HEK293 (cell line): ENCODE measurements around the gene WAS.

Experiments used
- CTCF ChIA-PET: fragments of 350-600 bp; formaldehyde crosslinking; extraction: SDS; loops from one replicate; lab custom pipeline; 2021; ENCODE audit warnings: antibody characterized with exemption; lab: Yijun Ruan, JAX
- POLR2A ChIA-PET: fragments of 300-600 bp; formaldehyde crosslinking; extraction: SDS; loops from one replicate; lab custom pipeline; 2020; ENCODE audit warnings: antibody characterized with exemption, inconsistent platforms; lab: Yijun Ruan, JAX
- H3K27ac ChIP-seq: fragments of 200-500 bp; sonication (Bioruptor generic); 2 replicates; pipeline ENCODE4 v1.5.1; 2014; ENCODE audit warnings: low read depth, low read length, control low read depth, inconsistent platforms; ENCODE audit errors: extremely low read depth
- H3K36me3 ChIP-seq, 2 experiments: fragments of 200-500 bp in 1 of 2; sonication (Bioruptor generic) in 1 of 2; 1 replicate in 1 of 2; 2 replicates in 1 of 2; pipeline ENCODE4 v1.5.1; 2014 to 2017; ENCODE audit warnings: inconsistent platforms in 2 of 2, low read length in 2 of 2; ENCODE audit not compliant: control insufficient read depth in 2 of 2, insufficient read depth in 1 of 2
- H3K4me1 ChIP-seq: fragments of 200-500 bp; sonication (Bioruptor generic); 2 replicates; pipeline ENCODE4 v1.5.1; 2014; ENCODE audit warnings: mild to moderate bottlenecking, low read length, inconsistent platforms; ENCODE audit not compliant: control insufficient read depth, insufficient read depth
- H3K4me3 ChIP-seq: 2 replicates; pipeline ENCODE4 v1.5.1; 2011; ENCODE audit warnings: low read depth, mild to moderate bottlenecking, control low read depth, low read length, moderate library complexity
- H3K9me3 ChIP-seq: fragments of 200-500 bp; sonication (Bioruptor generic); 2 replicates; pipeline ENCODE4 v1.5.1; 2014; ENCODE audit warnings: low read depth, low read length, inconsistent platforms; ENCODE audit not compliant: control insufficient read depth, insufficient read depth
- HIC1 ChIP-seq: fragments of 450-650 bp; formaldehyde crosslinking; IDR thresholded peaks from 2 replicates; pipeline ENCODE4 v1.5.1; 2016; ENCODE audit warnings: missing biosample characterization, missing genetic modification characterization
- ZBTB17 ChIP-seq: fragments of 450-650 bp; formaldehyde crosslinking; IDR thresholded peaks from 2 replicates; pipeline ENCODE4 v1.5.1; 2016; ENCODE audit warnings: missing biosample characterization, missing genetic modification characterization
- ZBTB7A ChIP-seq: fragments of 450-650 bp; formaldehyde crosslinking; IDR thresholded peaks from 2 replicates; pipeline ENCODE4 v1.5.1; 2016; ENCODE audit warnings: low read depth, missing biosample characterization, missing genetic modification characterization
- ZFP37 ChIP-seq: fragments of 450-650 bp; formaldehyde crosslinking; IDR thresholded peaks from 2 replicates; pipeline ENCODE4 v1.5.1; 2016; ENCODE audit warnings: missing biosample characterization, missing genetic modification characterization
- ZNF280C ChIP-seq: fragments of 450-650 bp; formaldehyde crosslinking; IDR thresholded peaks from 2 replicates; pipeline ENCODE4 v1.5.1; 2016; ENCODE audit warnings: missing biosample characterization, missing genetic modification characterization
- ZNF37A ChIP-seq: fragments of 450-650 bp; IDR thresholded peaks from 2 replicates; pipeline ENCODE4 v1.5.1; 2018; ENCODE audit warnings: missing biosample characterization, missing genetic modification characterization
- ZNF488 ChIP-seq: fragments of 450-650 bp; formaldehyde crosslinking; IDR thresholded peaks from 2 replicates; pipeline ENCODE4 v1.5.1; 2016; ENCODE audit warnings: missing biosample characterization, missing genetic modification characterization
- ZNF600 ChIP-seq: fragments of 450-650 bp; formaldehyde crosslinking; IDR thresholded peaks from 2 replicates; pipeline ENCODE4 v1.5.1; 2016; ENCODE audit warnings: missing biosample characterization, missing genetic modification characterization
- ZNF664 ChIP-seq: fragments of 450-650 bp; formaldehyde crosslinking; IDR thresholded peaks from 2 replicates; pipeline ENCODE4 v1.5.1; 2016; ENCODE audit warnings: missing biosample characterization, missing genetic modification characterization
- ZSCAN4 ChIP-seq: fragments of 450-650 bp; formaldehyde crosslinking; IDR thresholded peaks from 2 replicates; pipeline ENCODE4 v1.5.1; 2017; ENCODE audit warnings: missing biosample characterization, missing genetic modification characterization
- ZXDB ChIP-seq: fragments of 450-650 bp; formaldehyde crosslinking; IDR thresholded peaks from 2 replicates; pipeline ENCODE4 v1.5.1; 2016; ENCODE audit warnings: missing biosample characterization, missing genetic modification characterization
- TF ChIP-seq, protein P1 (sequence below): fragments of 450-650 bp; formaldehyde crosslinking; IDR thresholded peaks from 2 replicates; pipeline ENCODE4 v1.5.1; 2016; ENCODE audit warnings: missing biosample characterization, missing genetic modification characterization
- TF ChIP-seq, protein P2 (sequence below): fragments of 450-650 bp; formaldehyde crosslinking; IDR thresholded peaks from 2 replicates; pipeline ENCODE4 v1.5.1; 2016; ENCODE audit warnings: missing biosample characterization, missing genetic modification characterization

Gene WAS

GRCh38 chrX:48702716-48703115 lies 19.1 kb downstream of the WAS start:
- ChIA-PET POLR2A (no interaction called here), CTCF (no interaction called here)
- H3K9me3 ChIP-seq, result no peaks in the 10 kb centered on the region
- no peak overlapping the region for H3K27ac ChIP-seq
- no peak for TF ChIP-seq ZBTB7A (tag by site-specific recombination)
- TF ChIP-seq ZNF664 (tag by site-specific recombination), result 0 out of 2 replicates have a peak, but pooled peaks have one; percentile 24
- no peak for TF ChIP-seq HIC1
- no peak for TF ChIP-seq ZNF488 (tag by site-specific recombination)
- no peak for TF ChIP-seq ZSCAN4 (tag by site-specific recombination)
- H3K4me3 ChIP-seq, result no peak overlapping the region
- peaks cover 0 to 93% of the 10 kb centered on the region in 2 experiments; a peak in 2 of 3 replicates for H3K36me3 ChIP-seq
- no peaks in the 10 kb centered on the region for H3K4me1 ChIP-seq

DNA sequence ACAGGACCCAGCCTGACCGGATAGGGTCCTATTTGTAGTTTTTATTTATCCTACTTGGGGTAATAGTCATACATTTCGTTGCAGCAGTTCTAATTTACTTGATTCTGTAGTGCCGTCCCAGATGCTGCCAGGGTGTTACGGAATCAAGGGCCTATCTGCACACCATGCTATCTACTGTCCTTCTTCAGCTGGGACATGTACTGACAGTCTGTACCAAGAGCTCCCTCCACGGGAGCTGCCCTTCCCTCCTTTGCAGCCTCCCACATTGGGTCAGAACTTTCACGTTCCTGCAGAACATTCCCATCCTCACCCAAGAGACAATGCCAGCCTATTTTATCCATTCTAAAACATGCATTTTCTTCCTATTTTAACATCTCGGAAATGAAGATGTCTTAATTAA lies 19.6 kb downstream of the WAS start:
- no peaks in the 10 kb centered on the region for H3K4me1 ChIP-seq
- H3K9me3 ChIP-seq, result no peaks in the 10 kb centered on the region
- POLR2A ChIA-PET, result no interaction called here
- TF ChIP-seq ZNF37A (tag by site-specific recombination) (no peak), ZNF600 (tag by site-specific recombination) (peak; percentile 44; the same call in 1 of the 2 replicates)
- H3K4me3 ChIP-seq, result no peak overlapping the region
- no peak overlapping the region for H3K27ac ChIP-seq
- CTCF ChIA-PET, result no interaction called here
- peaks cover 0 to 99% of the 10 kb centered on the region in 2 experiments; a peak in 2 of 3 replicates for H3K36me3 ChIP-seq

DNA sequence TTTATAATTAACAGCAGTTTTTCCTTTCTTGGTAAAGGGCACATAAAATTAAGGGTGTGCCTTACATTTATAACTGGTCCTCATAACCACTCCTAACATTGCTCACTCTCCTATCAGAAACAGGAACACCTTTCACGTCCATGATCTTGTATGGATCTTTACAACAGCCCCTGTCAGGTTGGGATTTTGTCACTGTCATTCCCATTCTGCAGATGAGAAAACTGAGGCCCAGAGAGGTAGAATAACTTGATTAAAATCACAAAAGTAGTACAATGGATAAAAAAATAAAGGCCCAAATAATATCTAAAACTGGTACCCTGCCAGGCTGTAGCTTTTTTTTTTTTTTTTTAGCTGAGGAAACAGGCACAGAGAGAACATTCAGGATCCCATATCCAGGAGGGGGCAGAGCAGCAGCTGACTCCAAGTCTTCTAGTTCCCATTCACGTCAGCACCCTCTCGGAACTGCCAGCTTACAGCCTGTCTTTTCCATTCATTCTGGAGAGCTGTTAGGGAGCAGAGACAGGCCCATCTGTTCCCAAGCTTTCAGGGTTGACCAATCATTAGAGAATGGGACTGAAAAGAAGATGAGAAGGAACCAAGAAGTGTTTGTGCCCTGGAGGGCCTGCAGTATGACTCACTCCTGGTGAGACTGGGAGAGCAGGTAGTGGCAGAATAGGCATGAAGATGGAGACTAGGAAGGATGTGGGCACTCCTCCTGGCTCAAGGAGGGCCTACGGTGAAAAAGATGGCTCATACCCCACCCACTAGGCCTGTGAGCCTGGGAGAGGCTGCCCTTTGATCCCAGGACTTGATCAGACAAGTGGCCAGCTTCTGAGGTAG lies 20.3 kb downstream of the WAS start:
- TF ChIP-seq ZNF280C (tag by site-specific recombination), result no peak
- TF ChIP-seq ZNF600 (tag by site-specific recombination), result peak; percentile 68
- peak; percentile 76 for TF ChIP-seq ZBTB17
- TF ChIP-seq ZXDB, result no peak
- TF ChIP-seq ZFP37 (tag by site-specific recombination), result no peak
- TF ChIP-seq, protein P1, sequence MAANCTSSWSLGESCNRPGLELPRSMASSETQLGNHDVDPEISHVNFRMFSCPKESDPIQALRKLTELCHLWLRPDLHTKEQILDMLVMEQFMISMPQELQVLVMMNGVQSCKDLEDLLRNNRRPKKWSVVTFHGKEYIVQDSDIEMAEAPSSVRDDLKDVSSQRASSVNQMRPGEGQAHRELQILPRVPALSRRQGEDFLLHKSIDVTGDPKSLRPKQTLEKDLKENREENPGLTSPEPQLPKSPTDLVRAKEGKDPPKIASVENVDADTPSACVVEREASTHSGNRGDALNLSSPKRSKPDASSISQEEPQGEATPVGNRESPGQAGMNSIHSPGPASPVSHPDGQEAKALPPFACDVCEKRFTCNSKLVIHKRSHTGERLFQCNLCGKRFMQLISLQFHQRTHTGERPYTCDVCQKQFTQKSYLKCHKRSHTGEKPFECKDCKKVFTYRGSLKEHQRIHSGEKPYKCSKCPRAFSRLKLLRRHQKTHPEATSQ (tag by site-specific recombination), result no peak
- TF ChIP-seq, protein P2, sequence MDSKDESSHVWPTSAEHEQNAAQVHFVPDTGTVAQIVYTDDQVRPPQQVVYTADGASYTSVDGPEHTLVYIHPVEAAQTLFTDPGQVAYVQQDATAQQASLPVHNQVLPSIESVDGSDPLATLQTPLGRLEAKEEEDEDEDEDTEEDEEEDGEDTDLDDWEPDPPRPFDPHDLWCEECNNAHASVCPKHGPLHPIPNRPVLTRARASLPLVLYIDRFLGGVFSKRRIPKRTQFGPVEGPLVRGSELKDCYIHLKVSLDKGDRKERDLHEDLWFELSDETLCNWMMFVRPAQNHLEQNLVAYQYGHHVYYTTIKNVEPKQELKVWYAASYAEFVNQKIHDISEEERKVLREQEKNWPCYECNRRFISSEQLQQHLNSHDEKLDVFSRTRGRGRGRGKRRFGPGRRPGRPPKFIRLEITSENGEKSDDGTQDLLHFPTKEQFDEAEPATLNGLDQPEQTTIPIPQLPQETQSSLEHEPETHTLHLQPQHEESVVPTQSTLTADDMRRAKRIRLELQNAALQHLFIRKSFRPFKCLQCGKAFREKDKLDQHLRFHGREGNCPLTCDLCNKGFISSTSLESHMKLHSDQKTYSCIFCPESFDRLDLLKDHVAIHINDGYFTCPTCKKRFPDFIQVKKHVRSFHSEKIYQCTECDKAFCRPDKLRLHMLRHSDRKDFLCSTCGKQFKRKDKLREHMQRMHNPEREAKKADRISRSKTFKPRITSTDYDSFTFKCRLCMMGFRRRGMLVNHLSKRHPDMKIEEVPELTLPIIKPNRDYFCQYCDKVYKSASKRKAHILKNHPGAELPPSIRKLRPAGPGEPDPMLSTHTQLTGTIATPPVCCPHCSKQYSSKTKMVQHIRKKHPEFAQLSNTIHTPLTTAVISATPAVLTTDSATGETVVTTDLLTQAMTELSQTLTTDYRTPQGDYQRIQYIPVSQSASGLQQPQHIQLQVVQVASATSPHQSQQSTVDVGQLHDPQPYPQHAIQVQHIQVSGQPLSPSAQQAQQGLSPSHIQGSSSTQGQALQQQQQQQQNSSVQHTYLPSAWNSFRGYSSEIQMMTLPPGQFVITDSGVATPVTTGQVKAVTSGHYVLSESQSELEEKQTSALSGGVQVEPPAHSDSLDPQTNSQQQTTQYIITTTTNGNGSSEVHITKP (tag by site-specific recombination), result peak; percentile 56
- peak; percentile 45; the same call in 1 of the 2 replicates for TF ChIP-seq ZNF664 (tag by site-specific recombination)
- Histone ChIP-seq H3K4me1 (no peaks in the 10 kb centered on the region), H3K9me3 (no peaks in the 10 kb centered on the region), H3K4me3 (no peak overlapping the region), H3K27ac (0 out of 2 replicates have a peak overlapping the region, but pooled peaks have one; percentile 9), H3K36me3 (peaks cover 0 to 100% of the 10 kb centered on the region in 2 experiments; a peak in 2 of 3 replicates)
- POLR2A ChIA-PET, result interaction anchor here (0.6 kb wide), 1 partner anchor 182 kb away, joined by 3 read pairs; no protein-coding TSS in a partner anchor
- CTCF ChIA-PET, result interaction anchor here (0.7 kb wide), 1 partner anchor 13 kb away, joined by 3 read pairs; no protein-coding TSS in a partner anchor
